ENCODE results near the gene EGFL7.

EGFL7 gene

DNA sequence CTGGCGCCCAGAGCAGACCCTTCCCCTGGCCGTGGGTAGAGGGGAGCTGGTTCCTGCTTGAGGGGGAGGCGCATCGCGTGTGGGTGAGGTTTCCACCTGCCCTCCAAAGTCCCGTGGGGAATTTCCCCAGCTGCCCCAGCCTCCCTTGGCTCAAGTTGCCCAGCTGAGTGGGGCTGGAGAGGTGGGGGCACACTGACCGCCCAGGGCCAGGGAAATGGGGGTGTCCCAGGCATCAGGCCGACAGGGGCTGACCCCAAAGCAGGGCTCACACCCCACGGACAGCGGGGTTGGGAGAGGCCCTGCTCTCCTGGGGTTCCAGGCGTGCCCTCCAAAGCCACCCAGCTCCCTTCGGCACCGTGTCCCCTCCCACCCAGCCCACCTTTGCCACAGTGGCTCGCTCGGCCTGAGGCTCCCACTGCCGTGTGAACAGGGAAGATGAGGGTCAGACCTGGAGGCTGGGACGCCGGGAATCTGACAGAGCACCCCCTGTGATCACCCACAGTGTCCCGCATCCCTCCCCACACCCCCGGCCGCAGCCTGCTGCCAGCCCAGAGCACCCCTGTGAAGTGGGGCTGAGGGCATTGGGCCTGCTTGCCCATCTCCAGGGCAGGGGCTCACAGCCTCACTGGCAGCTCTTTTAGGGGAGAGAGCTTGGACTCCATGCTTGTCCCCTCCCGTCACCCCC lies 933 bp upstream of the EGFL7 start:
- no peak for DNase-seq

DNA sequence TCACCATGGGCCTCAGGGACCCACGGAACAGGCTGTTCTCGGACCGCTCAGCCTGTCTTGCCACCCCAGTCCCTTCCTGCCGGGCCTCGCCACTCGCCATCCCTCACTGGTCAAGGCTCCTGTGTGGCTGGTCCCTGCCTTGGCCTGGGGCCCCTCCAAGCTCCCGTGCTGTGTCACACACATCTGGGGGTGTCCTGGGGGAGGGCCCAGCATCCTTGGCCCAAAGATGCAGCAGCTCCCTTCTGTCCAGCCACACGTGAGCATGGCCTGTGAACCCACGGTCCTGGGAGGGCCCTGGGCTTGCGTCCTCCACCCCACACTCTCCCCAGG lies 425 bp upstream of the EGFL7 start:
- DNase-seq, result no peak

DNA sequence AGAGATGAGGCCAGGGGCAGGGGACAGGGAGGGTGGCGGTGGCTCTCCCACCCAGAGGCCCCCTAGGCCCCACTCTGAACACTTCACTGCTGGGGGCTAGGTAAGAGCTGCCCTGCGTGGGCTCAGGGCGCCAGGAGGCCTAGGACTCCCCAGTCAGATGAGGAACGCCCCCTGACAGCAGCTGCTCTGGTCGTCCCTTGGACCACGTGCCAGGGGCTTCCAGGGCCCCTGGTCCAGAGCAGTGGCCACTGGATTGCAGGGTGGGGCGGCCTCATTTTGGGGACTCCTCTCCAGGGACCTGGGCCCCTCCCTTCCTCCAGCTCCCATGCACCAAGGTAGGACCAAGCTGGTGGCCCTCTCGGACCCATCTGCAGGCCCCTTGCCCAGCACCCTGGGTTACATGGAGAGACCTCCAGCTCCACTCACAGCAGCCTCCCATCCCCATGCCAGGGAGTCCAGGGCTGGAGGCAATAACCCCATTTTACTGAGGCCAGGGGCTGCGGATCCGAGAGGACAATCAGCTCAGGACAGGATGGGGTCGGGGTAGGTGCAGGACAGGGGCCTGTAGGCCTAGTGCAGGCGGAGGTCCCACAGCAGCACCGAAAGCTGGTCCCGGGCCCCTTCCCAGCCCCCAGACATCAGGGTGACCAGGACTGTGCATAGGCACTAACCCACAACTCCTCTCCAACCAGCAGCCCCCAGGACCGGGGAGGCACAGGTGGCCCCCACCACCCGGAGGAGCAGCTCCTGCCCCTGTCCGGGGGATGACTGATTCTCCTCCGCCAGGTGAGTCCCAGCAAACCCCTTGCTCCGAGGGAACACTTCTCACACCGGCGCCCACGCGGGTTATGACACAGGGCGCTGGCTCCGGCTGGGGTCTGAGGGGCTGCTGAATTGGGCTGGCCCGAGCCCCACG lies 1.5 kb downstream of the EGFL7 start:
- DNase-seq, result no peak

DNA sequence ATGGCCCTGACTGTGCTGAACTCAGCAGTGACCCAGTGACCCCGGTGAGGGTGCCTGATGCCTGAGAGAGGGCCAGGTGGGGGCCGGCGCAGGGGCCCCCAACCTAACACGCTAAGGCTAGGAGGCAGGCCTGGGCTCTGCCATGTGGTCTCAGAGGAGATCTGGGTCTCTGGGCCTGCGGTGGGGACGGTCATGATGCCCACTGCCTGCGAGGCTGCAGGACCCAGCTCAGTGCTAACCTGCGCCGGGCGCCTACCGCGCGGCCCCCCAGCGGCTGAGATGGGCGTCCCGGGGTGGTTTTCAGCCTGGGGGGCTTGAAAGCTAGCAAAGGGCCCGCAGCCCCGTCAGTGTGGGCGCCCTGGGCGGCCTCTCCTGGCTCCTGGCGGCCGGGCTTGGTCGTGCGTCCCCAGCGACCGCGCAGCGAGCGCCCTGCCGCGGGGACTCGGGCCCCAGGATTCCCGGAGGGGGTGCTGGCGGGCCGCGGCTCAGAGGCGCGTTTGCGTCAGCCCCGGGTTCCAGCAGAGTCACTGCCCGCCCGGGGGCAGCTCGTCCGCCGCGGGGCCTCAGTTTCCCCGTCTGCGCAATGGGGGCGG lies 2.5 kb downstream of the EGFL7 start:
- DNase-seq, result no peak

DNA sequence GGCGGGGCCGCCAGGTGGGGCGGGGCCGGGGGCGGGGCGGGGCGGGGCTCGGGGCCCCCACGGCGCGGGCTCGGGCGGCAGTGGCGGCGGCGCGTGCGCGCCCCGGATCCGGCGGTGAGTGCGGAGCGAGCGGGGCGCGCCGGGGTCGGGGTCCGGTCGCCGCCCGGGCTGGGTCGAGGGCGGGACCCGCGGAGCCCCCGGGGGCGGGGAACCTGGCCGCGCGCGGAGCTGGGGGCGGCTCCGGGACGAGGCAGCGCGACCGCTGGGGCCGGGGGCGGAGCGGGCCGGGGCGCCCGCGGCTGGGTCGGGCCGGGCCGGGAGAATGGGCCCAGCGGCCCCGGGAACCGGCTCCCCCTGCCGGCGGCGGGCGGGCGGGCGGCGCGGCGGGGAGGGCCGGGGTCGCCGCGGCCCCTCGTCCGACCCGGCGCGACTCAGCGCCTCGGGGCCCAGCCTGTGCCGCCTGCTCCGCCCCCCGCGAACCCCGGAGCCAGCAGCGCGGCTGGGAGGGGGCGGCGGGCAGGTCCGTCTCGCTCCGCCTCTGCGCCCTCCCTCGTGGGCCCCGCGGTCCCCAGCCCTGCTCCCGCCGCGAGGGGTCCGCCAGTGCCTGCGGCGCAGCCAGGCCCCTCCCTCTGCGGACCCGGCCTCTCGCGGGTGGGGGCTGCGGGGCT lies 3.1 kb downstream of the EGFL7 start:
- no peak for DNase-seq

DNA sequence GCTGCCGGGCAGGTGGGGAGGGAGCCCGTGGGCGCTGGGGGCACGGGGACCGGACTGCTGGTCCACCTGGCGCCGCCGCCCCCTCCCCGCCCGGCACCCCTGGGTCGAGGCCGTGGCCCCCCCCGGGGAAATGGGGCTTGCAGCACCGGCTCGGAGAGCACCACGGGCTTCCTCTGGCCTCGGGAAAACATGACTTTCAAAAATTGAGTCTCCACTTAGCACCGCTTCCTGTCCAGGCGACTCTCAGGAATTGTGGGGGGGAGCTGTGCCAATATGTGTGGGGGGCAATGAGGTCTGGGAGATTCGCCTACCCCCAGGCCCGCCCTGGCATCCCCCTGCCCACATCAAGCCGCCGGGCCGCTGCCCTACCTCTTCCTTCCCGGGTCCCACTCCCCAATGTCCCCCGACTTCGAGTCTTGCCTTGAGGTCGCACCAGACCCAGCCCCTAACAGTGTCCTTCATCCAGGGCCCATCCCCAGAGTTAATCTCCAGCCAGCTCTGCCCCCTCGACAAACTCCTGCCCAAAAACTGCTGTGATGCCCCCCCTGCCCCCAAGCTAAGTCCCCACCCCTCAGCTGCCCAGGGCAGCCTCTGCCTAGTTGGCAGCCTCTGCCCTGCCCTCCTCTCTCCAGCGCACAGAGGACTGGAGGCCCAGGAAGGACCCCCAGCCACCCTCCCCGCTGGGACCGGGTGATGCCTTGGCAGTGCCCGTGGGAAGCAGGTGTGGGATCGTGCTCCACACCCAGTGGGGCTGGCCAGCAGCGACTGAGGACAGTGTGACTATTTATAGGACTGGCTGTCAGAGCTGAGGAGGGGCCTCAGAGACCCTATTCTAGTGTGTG lies 3.9 kb downstream of the EGFL7 start:
- no peak for DNase-seq

DNA sequence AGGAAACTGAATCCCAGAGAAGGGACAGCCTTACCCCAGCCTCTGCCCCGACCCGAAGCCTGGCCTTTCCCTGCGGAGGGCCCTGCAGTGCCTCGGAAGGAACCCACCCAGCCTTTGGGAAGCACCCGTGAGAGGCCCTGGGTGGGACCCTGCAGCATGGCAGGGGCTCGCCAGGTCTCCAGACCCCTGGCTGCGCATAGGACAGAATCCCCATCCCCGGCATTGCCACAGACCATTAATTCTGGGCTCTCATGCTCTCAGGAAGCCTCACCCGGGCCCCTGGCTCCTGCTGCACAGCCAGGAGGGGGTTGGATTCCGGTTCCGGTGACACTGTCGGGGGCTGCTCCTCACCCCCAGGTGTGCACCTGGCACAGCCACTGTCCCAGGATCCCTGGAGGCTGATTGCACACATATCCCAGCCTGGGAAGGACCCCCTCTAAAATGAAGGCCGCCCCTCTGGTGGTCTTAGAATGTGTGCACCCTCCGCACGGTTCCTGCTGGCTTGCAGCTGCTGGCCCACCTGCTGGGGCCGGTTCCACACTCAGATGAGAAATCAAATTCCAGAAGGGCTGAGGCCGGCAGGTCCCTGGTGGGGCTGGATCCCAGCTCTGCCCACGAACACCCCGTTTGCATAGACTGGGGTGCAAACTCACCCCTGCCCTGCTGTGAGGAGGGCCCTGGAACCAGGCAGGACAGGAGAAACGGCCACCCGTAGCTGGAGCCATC lies 4.7 kb downstream of the EGFL7 start:
- no peak for DNase-seq

DNA sequence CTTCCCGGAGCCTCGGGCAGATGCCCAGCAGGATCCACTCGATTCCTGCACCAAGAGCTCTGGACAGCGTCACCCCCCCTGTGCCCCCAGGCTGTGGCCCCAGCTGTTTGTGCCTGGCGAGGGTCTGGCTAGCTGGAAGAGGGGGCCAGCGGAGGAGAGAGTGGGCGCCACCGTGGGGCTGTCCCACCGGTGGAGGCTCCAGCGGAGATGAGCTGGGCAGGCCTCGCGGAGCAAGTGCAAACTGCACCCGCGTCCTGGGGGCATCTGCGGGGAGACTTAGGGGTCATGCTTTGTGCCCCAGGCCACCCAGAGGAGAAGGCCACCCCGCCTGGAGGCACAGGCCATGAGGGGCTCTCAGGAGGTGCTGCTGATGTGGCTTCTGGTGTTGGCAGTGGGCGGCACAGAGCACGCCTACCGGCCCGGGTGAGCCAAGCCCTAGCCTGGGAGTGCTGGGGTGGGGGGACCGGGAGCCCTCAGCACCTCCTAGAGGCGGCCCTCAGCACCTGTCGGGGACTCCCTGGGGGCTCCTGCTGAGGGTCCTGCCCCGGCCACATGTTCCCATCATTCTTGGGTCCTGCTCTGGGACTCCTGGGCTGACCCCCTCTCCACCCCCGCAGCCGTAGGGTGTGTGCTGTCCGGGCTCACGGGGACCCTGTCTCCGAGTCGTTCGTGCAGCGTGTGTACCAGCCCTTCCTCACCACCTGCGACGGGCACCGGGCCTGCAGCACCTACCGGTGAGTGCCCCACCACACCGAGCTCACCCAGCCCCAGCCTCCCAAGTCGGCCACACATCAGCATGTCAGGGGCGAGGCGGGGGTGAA lies 5.4 kb downstream of the EGFL7 start:
- no peak for DNase-seq

DNA sequence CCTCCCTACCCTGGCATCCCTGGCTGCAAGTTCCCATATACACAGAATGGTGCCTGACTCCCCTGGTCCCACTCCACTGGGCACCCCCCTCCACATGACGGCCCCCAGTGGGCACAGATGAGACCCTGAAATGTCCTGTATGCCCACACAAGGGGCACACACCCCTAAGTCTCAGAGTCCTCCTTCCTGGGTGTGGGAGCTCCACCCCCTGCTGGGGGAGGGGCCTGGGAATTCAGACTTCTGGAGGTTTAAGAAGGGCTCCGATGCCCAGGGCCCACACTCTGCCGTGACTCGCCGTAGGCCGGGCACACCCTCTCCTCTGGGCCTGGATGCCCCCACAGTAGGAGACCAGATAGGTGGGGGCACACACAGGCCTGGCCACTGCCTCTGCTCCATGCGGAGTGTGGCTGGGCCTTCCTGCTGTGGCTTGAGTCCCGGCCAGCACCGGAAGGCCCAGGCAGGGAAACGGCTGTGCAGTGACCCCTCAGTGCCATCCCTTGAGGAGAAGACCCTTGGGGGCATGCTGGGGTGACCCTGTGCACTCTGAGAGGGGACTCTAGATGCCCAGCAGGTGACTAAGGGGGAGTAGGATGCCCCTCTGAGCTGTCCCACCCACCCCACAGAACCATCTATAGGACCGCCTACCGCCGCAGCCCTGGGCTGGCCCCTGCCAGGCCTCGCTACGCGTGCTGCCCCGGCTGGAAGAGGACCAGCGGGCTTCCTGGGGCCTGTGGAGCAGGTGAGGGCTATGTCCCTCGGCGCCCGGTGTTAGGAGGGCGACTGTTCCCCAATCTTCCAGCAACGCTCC lies 6.5 kb downstream of the EGFL7 start:
- no peak for DNase-seq

DNA sequence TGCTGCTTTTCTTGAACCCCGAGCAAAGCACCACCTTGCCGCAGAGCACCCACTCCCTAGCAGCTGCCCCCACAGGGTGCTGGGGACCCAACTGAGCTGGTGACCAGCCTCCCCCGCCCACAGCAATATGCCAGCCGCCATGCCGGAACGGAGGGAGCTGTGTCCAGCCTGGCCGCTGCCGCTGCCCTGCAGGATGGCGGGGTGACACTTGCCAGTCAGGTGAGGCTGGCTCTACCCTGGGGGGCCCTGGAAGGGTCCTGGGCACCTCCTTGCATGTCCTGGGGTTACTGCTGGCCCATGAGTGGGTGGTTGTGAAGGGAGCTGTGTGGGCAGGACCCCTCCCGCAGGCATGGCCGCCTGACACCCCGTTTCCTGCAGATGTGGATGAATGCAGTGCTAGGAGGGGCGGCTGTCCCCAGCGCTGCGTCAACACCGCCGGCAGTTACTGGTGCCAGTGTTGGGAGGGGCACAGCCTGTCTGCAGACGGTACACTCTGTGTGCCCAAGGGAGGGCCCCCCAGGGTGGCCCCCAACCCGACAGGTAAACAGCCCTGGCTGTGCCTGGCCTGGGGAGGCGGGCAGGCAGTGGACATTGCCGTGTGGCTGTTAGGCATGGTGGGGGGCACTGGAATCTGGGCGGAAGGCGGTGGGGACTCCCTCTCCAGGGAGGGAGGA lies 7.2 kb downstream of the EGFL7 start:
- no peak for DNase-seq

DNA sequence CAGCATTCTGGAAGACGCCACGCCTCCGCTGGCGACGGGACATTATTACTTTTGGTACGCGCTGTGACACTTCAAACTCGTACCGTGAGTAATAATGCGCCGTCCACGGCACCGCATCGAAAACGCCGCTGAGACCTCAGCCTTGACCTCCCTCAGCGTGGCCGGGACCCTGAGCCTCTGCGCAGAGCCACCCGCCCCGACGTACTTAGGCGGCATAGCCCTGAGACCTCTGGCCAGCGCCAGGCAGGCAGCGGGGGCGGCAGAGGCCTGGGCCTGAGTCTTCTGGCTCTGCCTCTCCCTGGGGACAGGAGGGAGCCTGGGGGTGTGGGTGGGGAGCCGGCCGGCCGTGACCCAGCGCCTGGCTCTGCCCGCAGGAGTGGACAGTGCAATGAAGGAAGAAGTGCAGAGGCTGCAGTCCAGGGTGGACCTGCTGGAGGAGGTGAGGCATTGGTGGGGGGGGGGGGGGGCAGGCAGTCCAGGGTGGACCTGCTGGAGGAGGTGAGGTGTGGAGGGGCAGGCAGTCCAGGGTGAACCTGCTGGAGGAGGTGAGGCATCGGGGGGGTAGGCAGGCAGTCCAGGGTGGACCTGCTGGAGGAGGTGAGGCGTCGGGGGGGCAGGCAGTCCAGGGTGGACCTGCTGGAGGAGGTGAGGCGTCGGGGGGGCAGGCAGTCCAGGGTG lies 8.0 kb downstream of the EGFL7 start:
- DNase-seq, result no peak

DNA sequence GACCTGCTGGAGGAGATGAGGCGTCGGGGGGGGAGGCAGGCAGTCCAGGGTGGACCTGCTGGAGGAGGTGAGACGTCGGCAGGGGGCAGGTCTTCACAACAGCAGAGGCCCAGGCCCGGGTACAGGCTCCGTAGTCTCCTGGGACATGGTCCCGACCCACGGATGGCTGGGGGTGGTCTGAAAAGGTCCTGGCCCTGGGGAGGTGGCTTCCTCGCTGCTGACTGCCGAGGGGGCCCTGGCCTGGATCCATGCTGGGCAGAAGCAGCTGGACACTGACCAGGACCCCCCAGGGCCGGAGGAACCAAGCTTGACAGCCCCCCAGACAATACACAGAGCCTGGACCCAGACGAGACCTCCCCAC lies 8.5 kb downstream of the EGFL7 start:
- no peak for DNase-seq

DNA sequence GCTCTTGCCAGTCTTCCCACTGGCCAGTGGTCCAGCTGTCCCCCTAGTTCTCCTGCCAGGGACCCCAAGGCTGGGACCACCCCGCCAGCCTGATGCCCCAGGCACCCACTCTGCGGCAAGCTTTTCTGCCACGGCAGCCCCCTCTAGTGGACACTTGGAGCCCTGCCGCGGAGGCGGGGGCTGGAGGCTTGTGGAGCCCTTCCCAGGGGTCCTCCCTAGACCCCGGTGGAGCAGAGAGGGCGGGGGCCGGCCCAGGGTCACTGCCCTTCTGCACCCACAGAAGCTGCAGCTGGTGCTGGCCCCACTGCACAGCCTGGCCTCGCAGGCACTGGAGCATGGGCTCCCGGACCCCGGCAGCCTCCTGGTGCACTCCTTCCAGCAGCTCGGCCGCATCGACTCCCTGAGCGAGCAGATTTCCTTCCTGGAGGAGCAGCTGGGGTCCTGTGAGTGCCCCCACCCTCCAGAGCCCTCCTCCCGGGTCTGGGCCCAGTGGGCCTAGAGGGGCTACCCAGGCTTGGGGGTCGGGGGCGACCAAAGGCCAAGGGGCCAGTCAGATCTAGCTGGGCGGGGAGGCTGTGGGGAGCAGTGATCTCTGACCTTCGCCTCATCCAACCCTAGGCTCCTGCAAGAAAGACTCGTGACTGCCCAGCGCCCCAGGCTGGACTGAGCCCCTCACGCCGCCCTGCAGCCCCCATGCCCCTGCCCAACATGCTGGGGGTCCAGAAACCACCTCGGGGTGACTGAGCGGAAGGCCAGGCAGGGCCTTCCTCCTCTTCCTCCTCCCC lies 9.1 kb downstream of the EGFL7 start:
- no peak for DNase-seq

DNA sequence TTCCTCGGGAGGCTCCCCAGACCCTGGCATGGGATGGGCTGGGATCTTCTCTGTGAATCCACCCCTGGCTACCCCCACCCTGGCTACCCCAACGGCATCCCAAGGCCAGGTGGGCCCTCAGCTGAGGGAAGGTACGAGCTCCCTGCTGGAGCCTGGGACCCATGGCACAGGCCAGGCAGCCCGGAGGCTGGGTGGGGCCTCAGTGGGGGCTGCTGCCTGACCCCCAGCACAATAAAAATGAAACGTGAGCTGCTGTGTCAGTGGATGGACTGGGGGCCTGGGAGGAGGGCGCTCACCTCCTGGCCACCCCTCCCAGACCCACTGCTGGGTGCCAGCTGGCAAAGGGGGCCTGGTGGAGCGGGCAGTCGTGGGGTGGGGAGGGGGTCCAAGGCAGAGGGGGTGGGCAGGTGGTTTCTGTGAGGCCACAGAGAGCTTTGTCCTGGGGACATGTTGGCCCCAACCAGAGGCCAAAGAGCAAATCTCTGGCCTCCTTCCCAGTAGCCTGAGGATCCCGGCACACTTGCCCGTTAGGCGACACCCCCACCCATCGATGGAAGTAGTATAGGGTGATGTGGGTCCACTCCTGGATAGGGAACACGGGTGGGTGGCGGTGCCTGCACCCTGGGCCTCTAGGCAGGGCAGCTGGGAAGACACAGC lies 9.8 kb downstream of the EGFL7 start:
- no peak for DNase-seq

DNA sequence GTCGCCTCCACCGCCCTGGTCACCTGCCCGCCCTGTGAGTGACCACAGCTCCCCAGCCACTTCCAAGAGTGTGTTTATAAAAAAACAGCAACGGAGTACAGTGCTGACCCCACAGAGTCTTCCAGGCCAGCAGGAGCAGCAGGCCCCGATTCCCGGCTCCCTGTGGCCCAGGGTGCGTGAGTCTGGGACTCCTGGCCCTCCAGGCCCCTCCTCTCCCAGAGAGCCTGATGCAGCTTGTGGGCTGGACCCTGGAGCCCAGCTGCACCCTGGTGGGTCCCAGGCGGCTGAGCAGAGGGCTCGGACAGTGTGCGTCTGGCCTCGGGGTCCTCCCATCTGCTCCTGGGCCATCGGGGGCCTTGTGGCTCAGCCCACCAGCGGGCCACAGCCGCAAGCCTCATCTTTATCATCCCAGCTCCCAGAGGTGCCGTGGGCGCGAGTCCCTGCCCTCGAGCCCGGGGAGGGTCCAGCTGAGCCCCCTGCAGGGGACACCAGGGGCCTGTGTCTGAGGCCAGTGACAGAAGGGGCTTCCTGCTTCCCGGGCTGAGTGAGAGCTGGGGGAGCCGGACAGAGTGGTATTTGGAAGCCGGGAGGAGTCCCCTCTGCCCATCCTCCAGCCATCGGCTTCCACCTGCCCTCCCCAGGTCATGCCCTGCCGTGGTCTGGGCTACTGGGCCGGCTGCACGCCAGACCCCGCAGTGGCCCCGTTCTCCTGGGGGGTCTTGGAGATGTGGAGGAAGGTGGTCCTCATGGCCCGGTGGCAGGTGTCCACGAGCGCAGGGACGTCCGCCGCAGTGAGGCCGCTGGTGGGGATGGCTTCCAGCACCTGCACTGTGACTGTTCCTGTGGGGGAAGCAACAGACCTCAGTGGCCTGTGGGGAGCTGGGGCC lies 10.6 kb downstream of the EGFL7 start:
- no peak for DNase-seq

DNA sequence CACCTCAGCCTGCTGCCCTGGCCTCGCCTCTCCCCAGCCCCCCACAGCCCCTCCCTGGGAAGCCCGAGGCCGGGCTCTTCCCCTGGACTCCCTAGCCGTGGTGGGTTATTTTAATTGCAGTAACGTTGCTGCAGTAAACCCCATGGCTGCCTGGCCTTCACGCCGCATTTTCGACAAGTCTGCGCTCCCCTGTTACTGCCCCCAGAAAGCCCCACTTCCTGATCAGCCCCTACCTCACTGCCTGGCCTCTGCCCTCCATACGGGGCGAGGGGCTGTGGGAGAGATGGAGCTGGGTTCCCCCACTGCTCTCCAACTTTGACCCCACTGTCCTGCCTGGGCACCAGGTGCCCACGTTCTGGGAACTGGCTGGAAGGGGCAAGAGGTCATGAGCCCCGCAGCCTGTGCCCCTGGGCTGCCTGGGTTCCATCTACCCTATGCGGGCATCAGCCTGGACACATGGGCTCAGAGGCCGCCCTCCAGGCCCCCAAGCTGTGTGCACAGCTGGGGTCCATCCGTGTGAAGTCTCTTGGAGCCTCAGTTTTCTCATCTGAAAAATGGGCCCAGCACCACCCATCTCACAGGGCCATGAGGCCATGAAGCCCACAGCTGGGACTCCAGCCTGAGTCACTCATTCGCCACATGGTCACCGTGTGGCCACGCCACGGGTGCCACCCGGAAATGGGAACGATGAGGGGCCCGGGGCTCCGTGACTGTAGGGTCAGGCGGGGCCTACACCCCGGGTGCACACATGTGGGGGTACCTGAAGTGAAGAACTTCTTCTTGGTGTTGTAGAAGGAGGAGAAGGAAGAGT lies 11.5 kb downstream of the EGFL7 start:
- no peak for DNase-seq

Measured in right hindlimb (tissue), 1 donor.